Activated CD4-positive, alpha-beta T cell treated with anti-CD3 and anti-CD28 coated beads, Interleukin-2, amount 50 U/mL, for 1 hour (primary cell): ENCODE data around the gene ADRA1B.
"Not testable (repeated sequence)": the region's sequence is repeated elsewhere in the genome, so short reads cannot be mapped to it uniquely, and the experiment has no call there.

Experiments used
- DNase-seq: peaks from one replicate; pipeline ENCODE4 v3.0.0-alpha.2; 2020

Gene ADRA1B

DNA sequence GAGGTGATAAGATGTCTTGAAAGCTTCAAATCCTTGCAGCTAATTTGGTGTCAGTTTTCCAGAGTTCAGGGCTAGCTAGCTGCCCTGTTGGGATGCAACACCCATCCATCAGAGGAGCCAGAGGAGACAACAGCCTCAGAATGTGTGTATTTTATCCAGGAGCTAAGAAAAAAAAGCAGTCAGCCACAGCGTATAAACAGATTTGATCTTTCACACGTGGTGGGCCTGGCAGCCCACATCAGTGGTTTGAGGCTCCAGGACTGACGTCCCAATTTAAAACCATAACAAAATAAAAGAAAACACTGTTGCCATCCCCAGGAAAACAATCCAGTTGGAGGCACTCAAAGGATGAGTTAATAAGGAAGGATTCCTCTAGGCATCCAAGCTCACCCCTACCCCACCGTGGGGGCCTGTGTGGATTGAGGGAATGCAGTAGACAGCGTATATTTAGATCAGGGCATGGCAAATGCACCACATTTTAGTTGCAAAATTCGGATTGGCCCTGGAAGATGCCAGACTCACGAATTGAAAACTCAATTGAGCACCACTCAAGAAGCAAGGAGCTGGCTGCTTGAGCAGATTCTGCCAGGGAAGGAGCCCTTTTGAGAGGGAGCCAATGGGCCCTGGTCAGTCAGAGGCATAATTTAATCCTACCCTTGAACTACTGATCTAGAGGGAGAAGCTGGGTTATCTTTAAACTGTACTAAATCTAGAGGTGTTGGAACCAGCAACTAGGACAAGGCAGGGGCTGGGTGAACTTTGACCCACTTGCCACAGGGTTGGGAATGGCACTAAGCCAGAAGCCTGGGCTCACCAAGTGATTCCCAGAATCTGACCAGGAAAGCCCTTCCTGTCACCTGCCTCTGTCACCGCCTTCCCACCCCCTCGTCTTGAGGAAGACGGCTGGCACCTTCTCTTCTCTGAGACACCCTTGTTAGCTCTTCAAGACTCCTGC lies 17.5 kb downstream of the ADRA1B start:
- no peak for DNase-seq

DNA sequence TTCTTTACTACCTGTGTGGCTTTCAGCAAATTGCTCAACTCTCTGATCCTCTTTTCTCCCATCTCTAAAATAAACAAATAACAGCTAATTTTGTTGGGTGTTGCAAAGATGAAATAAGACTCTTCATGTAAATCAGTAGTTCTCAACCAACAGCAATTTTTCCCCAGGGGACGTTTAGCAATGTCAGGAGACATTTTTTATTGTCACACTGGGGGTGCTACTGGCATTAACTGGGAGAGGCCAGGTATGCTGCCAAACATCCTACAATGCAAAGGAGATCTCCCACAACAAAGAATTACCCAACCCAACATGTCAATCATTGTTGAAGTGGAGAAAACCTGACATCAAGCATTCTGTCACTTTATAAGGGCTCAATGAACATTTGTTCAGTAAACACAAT lies 19.7 kb downstream of the ADRA1B start:
- no peak for DNase-seq

DNA sequence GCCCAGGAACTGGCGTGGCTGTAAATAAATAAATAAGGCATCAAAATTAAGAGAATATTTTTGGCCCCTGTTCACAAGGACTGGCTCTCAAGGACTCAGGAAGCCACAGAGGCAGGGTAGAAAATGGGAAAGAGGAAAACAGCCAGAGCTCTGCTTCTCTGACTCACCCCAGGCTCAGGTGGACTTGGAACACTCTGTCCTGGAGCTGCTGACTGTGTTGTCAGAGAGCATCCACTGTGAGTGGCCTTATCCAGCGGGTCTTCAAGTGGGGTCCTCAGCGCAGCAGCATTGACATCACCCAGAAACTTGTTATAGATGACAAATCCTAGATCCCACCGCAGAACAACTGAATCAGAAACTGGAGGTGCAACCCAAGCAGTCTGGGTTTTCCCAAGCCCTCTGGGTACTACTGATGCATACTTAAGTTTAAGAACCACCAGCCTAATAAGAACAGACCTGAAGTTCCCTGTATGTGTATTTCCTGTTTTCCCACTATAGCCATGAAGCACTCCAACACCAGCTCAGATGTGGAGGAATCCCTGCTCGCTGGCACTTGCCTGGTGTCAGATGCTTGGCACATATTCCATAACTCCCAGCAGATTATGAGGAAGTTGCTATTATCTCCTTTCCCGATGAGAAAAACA lies 20.5 kb downstream of the ADRA1B start:
- DNase-seq = no peak

DNA sequence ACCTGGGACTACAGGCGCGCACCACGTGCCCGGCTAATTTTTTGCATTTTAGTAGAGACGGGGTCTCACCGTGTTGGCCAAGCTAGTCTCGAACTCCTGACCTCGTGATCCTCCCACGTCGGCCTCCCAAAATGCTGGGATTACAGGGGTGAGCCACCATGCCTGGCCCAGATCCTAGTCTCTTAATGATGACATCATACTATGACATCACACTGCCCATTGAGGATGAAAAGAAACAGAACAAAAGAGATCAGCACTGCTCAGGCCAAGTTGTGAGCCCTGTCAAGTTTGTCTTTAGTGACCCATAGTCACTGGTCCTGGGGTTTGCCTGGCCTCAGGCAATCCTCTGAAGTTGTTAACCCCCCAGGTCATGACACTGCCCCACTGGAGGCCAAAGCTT lies 21.3 kb downstream of the ADRA1B start:
- no peak for DNase-seq

DNA sequence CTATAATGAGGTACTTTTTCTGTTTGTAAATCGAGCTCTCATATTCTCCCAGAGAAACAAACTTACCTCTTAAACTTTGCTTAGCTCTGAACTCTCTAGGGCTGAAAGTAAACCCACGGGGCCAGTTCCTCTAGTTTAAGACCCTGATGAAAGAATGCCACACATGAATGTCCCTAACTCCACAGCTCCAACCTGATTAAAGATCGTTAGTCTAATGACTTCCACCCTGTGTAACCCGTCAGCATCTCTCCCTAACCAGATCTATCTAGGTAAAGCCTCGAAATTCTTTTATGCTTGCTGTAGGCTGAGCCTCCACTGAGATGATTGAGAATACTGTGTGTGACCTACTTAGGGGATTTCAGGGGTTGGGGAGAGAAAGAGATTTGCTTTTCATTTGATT lies 27.0 kb downstream of the ADRA1B start:
- no peak for DNase-seq

DNA sequence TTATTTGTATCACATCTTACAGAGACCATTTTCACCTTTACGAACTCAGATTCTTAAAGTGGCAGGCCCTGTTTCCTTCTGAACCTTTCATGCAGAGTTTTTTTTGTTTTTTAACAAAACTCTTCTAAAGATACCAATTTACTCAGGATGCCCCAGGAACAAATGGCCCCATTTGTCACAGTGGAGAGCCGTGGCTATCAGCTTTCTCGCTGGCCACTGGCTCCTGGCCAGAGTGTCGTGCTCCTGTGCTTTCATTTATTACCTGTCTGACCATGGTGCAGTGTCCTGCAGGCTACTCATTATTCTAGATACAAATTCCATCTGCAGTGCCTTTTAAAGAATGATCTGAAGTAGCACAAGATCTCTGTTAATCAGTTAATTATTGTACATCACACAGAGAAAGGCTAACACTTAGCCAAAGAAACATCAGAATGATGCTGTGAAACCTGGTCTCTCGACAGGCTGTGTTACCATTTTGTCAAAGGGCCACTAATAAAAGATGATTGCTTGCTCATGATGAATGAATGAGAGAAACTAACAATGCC lies 27.8 kb downstream of the ADRA1B start:
- DNase-seq = no peak

DNA sequence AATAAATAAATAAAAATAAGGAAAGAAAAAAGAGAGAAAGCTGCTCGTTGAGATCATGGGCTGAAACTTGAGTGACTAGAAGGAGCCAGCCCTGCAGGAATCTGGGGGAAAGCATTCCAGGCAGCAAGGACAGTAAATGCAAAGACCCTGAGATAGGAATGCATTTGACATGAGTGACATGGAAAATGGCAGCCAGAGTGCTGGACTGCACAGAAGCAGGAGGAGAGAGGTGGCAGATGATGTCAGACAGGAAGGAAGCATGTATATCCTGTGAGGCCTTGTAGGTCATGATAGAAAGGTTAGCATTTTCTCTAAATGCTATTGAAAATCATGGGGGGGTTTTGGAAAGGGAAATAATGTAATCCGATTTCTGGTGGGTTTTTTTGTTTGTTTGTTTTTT lies 29.1 kb downstream of the ADRA1B start:
- DNase-seq = no peak

DNA sequence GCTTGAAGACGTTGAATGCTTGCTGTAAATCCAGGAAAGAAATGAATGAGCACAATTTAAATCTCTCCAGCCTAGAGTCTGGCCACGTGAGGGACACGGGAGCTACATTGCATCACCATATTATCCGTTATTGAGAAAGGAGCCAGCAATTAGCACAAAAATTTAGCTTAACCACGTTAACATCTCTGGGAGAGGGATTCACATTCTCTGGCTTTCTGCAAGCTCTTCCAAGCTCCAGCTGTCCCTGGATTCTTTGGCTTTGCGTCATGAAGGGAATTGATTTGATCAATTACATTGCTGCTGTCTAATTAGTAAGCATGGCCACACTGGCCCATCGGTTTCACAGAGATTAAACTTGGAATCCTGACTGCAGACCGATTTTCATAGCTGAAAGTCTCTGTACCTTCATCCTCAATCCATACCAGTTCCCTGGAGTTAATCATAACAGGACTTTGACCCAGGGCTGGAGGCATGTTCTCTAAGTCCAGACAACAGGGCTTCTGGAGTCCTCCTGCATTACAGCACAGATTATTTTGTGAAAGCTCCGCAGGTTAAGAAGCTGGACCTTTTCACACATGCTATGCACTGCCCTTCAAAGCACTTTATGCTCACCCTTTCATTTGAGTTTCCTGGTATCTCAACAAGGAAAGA lies 31.6 kb downstream of the ADRA1B start:
- DNase-seq = no peak

DNA sequence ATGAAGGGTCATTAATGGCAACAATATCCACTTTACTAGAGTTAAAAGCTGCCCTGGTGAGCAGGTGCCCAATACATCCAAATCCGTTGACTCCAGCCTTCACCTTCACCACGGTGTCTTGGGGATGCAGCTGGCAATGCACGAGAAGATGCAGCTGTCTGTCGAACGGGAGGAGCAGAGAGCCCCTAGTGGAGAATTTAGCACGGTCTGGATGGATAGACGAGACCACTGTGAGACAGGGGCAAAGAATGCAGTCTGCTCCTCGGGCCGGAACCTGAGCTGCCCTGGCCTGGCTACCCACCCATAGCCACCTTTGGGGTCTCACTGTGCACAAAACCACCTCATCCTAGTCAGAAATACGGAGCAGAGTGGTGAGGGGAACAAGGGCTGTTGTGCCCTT lies 35.1 kb downstream of the ADRA1B start:
- DNase-seq = no peak

DNA sequence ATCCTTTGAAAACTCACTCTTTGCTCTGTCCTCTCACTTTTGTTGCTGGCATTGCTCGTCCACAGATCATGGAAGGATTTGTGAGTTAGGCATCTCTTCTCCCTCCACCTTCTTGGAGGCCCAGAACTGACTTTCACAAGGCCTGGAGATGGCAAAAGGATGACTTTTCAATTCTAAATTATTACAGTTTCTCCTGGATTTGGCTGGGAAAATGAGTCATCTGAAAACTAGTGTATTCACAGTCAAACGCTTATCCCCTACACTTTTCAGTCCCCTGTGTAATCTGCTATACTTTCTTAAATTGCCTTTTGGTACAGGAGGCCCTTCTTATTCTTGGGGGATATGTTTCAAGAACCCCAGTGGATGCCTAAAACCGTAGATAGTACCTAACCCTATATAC lies 35.6 kb downstream of the ADRA1B start:
- DNase-seq = no peak

DNA sequence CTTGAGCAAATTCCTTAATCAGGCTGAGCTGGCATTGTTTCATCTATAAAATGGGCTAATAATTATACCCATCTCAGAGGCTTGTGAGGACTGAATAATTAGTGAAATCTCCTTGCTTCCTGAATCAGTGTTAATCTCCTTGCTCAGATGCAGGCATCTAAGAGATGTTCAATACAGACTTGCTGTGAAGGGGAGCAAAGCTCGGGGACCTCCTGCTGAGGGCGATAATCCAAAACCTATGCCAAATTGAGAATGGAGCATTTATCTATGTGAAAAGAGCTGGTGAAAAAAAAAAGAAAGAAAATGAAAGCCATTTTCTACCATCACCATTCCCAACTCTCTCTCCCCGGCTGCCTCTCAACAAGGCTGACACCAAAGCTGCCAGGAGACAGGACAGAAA lies 37.3 kb downstream of the ADRA1B start:
- no peak for DNase-seq

DNA sequence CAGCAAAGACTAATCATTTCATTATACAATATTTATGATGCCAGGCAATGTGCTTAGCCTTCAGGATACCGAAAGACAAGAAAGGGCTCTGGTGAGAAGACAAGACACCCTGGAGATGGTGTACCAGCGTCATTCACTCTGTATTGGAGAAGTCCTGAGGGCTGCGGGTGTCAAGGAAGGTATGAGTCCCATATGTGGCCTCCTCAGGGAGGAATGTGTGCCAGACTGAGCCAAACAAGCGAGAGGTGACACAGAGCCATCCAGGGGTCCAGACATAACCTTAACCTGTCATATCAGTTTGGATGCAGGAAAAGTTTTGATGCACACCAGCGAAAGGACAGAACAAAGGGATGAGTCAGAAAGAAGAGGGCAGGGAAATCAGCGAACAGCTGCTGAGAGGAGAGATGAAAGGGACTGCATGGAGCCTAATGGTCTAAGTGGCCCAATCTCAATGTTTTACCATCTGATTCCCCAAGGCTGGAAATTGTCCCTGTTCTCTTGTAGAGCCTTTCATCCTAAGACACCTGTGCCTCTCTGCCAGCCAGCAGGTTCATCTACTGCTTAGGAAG lies 38.9 kb downstream of the ADRA1B start:
- DNase-seq = no peak

DNA sequence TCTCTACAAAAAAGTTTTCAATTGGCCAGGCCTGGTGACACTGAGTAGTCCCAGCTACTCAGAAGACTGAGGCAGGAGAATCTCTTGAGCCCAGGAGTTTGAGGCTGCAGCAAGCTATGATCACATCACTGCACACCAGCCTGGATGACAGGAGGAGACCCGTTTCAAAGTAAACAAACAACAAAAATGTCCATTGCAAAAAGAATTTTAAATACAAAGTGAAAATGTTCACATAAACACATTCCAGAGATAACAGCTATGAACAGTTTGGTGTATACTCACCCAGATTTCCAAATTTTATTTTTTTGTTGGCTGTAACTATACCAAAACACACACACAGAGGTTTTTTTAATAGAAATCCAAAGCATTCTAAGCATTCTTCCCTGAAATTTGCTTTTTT lies 39.8 kb downstream of the ADRA1B start:
- no peak for DNase-seq

DNA sequence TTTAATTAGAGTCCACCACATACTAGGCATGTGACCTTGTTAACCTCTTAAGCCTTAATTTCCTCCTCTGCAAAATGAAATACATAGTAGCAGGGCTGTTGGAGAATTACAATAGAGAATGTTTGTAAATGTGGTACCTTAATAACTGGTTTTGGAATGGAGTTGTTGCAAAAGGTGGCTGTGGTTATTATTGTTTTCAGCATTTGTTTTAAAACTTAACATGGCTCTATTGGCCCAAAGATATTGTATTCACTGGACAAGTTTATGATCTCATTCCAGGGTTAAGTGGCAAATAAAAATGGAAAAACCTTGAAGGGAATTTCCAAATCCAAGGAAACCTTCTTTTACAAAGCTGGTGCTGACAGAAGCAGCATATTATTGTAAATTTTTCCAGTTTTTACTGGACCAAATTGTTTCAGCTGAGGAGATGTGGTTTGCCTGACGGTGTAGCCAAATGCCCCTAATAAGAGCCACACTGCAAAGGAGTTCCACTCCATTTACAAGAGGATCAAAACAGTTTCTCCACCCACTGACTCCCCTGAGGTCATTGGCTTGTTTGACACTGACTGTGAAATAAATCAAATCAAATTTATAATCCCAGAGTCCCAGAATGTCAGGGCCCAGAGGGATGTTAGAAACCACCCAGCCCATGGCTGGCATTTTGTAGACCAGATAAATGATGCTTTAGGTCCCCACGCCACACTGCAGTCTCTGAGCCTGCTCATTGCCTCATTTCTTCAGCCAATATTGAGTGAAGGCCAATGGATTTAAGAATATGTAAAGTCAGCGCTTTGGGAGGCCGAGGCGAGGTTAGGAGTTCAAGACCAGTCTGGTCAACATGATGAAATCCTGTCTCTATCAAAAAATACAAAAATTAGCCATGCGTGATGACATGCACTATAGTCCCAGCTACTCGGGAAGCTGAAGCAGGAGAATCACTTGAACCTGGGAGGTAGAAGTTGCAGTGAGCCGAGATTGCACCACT lies 45.2 kb downstream of the ADRA1B start:
- no peak for DNase-seq

DNA sequence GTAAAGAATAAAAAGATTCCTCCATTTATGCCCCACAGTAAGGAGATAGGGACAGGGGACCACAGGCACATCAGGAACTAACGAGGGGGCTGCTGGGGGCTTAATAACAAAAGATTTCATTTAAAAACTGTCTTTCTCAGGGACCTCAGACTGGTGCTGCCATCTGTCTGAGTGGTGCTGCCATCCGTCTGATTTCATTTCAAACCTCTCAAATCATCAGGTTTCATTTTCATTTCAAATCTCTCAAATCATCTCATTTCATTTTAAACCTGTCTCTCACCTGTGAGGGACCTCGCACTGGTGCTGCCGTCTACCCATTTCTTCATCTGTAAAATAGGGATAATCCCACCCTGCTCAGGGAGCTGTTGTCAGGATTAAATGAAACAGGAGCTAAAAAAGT lies 45.9 kb downstream of the ADRA1B start:
- DNase-seq = no peak

DNA sequence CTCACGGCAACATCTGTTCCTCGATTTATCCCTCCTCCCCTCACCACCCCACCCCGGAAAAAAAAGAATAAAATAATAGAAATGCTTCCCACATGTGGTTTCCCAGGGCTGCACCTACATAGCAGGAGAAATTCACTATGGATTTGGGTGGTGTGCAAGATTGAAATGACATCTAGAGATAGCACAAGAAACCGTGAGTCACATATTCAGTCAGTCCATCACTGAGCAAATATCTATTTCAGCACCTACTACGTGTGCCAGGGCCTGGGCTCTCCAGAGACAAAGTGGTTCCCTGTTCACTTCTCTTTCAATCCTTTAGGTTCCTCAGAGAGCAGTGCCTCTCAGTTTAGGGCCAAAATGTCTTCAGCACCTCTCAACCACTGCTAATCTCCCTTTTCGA lies 47.7 kb downstream of the ADRA1B start:
- no peak for DNase-seq

DNA sequence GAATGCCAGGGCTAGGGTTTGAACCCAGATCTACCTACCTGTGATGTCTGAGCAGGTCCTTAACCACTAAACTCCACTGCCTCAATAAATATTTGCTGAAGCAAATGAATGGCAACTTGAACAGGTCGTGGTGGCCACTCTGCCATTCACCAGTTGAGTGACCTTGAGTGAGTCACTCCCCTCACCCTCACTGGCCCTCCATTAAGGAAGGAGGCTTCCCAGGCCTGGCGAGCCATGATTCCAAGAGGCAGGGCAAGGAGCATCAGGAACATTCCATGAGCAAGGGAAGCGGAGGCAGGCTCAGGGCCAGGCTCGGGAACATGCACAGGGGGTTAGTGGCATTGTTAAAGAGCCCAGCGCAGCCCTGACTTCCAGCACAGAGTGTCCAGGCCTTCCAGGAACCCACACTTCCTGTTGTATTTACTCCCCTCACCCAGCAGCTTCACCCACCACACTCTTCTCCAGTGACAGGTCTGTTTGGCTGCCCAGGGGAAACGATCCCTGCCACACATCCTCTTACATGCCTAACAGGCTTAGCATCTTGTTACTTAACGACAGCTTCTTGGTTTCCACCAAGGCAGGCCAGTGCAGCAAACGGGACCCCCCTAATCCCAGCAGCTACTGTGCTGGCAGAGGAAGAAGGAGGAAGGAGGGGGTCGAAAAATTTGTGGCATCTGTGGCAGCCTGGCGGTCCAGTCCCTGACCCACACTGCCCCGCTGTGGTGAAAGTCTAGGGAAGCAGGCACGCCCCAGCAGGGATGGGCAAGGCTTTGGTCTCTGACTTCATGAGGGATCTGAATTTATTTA lies 49.0 kb downstream of the ADRA1B start:
- no peak for DNase-seq

DNA sequence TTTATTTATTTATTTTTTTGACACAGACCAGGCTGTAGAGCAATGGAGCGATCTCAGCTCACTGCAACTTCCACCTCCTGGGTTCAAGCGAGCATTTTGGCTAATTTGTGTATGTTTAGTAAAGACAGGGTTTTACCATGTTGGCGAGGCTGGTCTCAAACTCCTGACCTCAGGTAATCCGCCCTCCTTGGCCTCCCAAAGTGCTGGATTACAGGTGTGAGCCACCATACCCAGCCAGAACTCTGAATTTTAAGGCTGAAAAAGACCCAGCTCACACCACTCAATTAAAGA lies 49.5 kb downstream of the ADRA1B start:
- not testable (repeated sequence) for DNase-seq

DNA sequence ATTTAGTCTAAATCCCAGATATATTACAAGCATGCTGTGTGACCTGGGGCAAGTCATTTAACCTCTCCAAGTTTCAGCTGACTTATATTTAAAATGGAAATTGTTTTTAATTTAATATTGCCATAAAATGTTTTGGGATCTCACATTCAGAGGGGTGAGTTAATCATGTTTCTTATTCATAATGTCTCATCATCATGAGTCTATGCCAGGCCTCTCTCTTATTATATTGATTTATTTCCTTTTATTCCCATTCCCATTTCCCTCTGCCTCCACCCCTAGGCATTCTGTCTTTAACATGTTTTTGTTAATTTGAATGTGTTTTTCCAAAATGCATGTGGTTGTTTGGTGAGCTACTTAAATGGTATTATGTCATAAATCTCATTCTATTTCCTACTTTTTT lies 53.7 kb downstream of the ADRA1B start:
- DNase-seq = no peak

DNA sequence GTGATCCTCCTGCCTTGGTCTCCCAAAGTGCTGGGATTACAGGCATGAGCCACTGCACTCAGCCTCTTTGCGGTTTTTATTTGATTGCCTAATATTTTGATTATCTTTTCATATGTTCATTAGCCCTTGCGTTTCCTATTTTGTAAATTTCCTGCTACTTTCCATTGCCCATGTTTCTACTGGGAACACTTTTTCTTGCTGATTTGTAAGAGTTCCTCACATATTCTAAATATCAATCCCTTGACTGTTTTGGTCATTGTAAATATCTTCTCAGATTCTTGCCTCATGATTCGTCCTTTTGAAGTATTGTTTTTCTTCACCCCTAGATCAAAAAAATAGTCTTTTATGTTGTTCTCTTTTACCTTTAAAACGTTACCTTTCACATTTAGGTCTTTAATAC lies 54.8 kb downstream of the ADRA1B start:
- no peak for DNase-seq

DNA sequence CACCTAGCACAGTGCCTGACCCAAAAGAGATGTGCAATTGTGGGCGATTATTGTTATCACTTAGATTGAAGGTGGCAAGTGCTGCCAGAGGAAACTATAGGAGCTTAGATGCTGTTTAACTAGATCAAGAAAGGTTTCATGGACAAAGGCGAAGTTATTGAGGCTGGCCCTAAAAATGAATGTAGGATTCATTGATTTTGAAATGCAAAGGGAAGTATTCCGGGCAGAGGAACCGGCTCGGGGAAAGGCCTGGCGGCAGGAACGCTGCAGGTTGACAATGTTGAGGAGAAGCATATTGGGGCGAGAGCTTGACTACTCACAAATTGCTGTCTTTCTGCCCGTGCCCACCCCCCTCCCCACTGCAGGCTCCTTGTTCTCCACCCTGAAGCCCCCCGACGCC lies 55.2 kb downstream of the ADRA1B start:
- DNase-seq = no peak
